Ascending aorta (tissue), 2 donors: Measurements from ENCODE around the gene ERCC6L2. TPM values are rescaled to one million over a fixed set of nuclear protein-coding genes. Genes with fewer than 3 reads are reported as not detected.

Experiments used
- DNase-seq, 2 donors: peaks; one replicate each; pipeline ENCODE4 v3.0.0-alpha.2; 2019; ENCODE audit warnings: low spot score in 2 of 2
- H3K27ac ChIP-seq, 2 donors: fragments of 200-600 bp; sonication (generic); one replicate each; pipeline ENCODE4 v1.5.1; 2016 to 2017; ENCODE audit warnings: mild to moderate bottlenecking in 1 of 2
- H3K27me3 ChIP-seq: fragments of 200-600 bp; sonication (generic); one replicate; pipeline ENCODE4 v1.5.1; 2017
- H3K36me3 ChIP-seq, 2 donors: fragments of 200-600 bp; sonication (generic); one replicate each; pipeline ENCODE4 v1.5.1; 2016
- H3K4me1 ChIP-seq, 2 donors: fragments of 200-600 bp; sonication (generic); one replicate each; pipeline ENCODE4 v1.5.1; 2016 to 2017; ENCODE audit warnings: mild to moderate bottlenecking in 1 of 2
- H3K4me3 ChIP-seq, 2 donors: fragments of 200-600 bp; sonication (generic); one replicate each; pipeline ENCODE4 v1.5.1; 2016 to 2017; ENCODE audit warnings: mild to moderate bottlenecking in 1 of 2
- H3K9me3 ChIP-seq, 2 donors: fragments of 200-600 bp; sonication (generic); one replicate each; pipeline ENCODE4 v1.5.1; 2016
- intact Hi-C: fragments of 100-400 bp; cut with DNase I; formaldehyde crosslinking; loops from one replicate; pipeline ENCODE4 v1.15.1; 2023
- total RNA-seq: library from RNA; depleted of rRNA; stranded (reverse); fragments of >200 nt; gene quantifications from one replicate; pipeline ENCODE4 v1.1.0, GENCODE V29; 2016
- TF ChIP-seq, protein P1 (sequence below), 3 experiments: fragments of 200-600 bp in 2 of 3; fragments of 450-650 bp in 1 of 3; sonication (generic) in 2 of 3; IDR thresholded peaks; one replicate each; pipeline ENCODE4 v1.5.1; 2016 to 2019; ENCODE audit warnings: antibody characterized with exemption in 3 of 3, mild to moderate bottlenecking in 1 of 3, moderate library complexity in 1 of 3

The ERCC6L2 gene
- total RNA-seq, 1 donor from 2014 or later, result 22.9 TPM

DNA sequence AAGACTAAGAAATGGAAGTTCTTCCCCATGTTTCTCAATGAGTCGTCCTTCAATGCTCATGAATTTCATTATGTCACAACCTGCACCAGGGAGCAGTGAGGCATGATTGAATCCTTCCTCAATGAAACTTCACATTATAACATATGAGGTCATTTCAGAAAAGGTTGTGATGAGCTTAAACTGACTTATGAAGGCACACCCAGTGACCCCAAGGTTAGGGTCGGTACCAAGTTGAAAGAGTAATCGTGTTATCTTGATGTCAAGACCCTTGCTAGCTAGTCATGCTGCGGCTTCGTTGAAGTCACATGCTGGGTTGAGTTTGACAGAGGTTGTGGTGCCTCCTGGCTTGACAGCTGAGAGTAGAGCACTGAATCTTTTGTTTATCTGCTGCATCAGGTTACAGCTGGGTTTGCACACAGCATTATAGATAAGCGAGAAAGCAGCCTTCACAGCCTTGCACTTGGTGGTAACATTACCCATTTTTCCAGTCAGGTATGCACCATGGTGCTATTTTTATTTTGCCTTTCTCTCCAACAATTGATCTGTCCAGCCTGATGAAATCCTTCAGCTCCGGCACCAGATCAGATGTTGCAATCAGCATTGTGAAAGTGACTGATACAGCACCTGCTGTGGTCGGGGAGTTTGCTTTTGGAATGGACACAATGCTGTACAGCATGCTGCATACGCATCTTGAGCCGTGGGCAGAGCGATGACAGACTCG is 133.2 kb downstream of the ERCC6L2 start:
- Histone ChIP-seq H3K9me3 (no peaks in the 10 kb centered on the region), H3K36me3 (peaks cover 3 to 24% of the 10 kb centered on the region in 2 donors), H3K4me1 (no peaks in the 10 kb centered on the region), H3K4me3 (no peak overlapping the region), H3K27me3 (no peaks in the 10 kb centered on the region), H3K27ac (no peak overlapping the region)
- TF ChIP-seq, protein P1, sequence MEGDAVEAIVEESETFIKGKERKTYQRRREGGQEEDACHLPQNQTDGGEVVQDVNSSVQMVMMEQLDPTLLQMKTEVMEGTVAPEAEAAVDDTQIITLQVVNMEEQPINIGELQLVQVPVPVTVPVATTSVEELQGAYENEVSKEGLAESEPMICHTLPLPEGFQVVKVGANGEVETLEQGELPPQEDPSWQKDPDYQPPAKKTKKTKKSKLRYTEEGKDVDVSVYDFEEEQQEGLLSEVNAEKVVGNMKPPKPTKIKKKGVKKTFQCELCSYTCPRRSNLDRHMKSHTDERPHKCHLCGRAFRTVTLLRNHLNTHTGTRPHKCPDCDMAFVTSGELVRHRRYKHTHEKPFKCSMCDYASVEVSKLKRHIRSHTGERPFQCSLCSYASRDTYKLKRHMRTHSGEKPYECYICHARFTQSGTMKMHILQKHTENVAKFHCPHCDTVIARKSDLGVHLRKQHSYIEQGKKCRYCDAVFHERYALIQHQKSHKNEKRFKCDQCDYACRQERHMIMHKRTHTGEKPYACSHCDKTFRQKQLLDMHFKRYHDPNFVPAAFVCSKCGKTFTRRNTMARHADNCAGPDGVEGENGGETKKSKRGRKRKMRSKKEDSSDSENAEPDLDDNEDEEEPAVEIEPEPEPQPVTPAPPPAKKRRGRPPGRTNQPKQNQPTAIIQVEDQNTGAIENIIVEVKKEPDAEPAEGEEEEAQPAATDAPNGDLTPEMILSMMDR (IDR thresholded peaks at IDR 0.05), result no peak
- intact Hi-C loops, result no loop called here
- no peak for DNase-seq

DNA sequence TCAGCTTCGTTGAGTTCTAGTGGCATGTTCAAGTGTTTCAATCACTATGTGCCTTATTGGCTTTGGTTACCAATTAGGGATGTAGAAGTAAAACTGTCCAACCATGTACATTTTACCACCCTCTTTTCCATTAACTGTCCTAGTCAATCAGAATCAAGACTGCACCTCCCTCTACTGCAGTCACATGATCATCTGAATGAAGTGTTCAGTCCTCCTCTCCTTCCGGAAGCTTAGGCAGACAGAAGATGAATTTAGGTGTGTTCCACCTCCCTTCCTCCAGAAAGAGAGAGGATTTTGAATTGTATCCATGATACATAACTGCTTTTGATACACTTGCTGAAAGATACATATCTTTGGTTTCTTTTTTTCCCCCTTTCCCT is 133.7 kb downstream of the ERCC6L2 start:
- Histone ChIP-seq H3K9me3 (no peaks in the 10 kb centered on the region), H3K4me1 (no peaks in the 10 kb centered on the region), H3K36me3 (peaks cover 3 to 24% of the 10 kb centered on the region in 2 donors), H3K27me3 (no peaks in the 10 kb centered on the region), H3K4me3 (no peak overlapping the region), H3K27ac (no peak overlapping the region)
- intact Hi-C loops, result no loop called here
- TF ChIP-seq, protein P1 (IDR thresholded peaks at IDR 0.05), result no peak
- no peak for DNase-seq

DNA sequence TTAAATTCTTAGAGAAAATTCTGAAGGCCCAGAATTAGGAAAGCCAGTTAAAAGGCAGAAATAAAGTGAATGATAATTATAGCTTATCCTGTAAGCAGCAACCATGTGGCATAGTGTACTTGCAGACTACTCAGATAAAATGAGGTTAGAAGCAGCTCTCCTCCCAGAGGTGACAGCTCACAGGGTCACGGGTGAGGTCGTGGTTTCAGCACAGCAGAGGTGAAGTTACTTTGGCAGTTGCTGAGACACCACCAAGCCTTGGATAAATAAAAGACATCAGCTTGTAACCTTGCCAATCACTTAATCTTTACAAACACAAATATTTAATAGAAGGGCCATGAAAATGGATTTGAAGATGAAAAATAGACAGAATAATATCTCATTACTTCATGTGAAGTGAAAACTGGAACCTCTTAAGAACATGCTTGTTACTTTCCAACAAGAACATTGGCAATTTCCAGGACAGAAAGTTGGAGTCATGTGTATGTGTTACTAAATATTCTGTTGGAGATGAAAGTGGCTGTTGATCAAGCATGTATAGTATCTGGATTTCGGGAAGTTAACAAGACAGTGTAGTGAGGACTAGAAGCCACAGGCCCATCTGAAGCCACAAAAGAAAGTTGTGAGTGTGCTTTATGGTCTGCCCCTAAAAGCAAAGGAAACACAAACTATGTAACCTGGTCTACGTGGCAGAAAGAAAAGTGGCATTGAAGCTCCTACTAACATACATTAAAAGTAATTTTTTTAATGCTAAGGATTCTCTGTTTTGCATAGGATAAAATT is 134.4 kb downstream of the ERCC6L2 start:
- no peak for DNase-seq
- no peak overlapping the region for H3K4me3 ChIP-seq
- intact Hi-C loops, result no loop called here
- no peaks in the 10 kb centered on the region for H3K27me3 ChIP-seq
- no peaks in the 10 kb centered on the region for H3K9me3 ChIP-seq
- H3K36me3 ChIP-seq, result peaks cover 3 to 17% of the 10 kb centered on the region in 2 donors
- TF ChIP-seq, protein P1 (IDR thresholded peaks at IDR 0.05), result no peak
- no peak overlapping the region for H3K27ac ChIP-seq
- H3K4me1 ChIP-seq, result no peaks in the 10 kb centered on the region

DNA sequence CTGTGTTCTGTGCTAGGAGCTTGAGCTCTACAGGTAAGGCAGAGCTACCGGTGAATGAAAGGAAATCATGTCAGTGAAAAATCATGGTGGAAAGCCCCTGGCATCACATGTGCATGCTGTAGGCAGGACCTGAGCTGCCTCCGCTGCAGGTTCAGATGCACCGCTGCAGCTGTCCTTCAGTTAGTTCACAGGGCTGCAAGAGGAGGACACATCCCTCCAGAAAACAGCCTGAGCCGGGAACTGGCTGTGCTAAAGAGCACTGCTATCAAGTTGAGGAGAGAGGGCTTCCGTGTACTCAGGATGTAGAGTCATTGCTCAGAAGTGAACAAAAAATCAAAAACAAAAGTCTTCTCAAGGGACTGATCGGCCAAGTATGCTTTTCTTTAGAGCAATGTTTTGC is 138.6 kb downstream of the ERCC6L2 start:
- TF ChIP-seq, protein P1 (IDR thresholded peaks at IDR 0.05), result no peak
- DNase-seq, result no peak
- Histone ChIP-seq H3K4me3 (no peak overlapping the region), H3K36me3 (peaks cover 4% of the 10 kb centered on the region in 2 donors), H3K27ac (no peak overlapping the region), H3K4me1 (no peaks in the 10 kb centered on the region), H3K9me3 (no peaks in the 10 kb centered on the region), H3K27me3 (no peaks in the 10 kb centered on the region)
- intact Hi-C loops, result no loop called here

DNA sequence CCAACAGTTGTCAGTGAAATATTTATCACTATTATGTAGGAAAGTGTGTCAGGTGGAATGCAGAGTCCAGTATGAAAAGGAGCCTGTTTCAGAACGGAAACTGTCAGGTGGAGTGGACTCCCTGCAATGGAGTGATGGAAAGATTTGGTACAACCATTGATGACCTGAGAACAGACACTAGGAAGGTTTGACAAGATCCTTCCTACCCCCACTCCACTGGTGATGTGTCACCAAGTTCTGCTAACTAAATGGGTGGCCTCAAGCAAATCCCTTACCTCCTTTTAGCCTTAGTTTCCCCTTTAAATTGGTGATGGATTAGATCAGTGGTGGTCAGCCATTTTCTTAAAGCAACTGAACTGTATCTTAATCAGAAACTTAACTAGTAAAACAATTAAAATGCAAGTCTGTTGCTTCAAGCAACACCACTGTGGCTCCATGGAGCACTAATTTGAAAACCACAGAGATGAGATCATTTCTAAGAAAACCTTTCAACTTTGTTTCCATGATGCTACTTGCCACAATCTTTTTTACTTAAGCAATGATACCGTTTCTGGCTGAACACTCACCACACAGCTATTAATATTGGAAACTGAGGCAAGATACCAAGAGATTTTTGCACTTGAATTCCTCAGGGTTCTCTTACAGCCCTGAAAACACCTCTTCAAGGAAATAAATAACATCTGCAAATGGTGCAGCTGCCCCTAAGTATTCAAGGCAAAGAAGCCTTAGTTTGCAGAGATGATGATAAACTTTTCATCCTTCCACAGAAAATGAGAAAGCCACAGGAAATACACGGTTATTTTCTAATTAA is 140.6 kb downstream of the ERCC6L2 start:
- TF ChIP-seq, protein P1 (IDR thresholded peaks at IDR 0.05), result no peak
- Histone ChIP-seq H3K4me1 (peaks cover 0 to 6% of the 10 kb centered on the region in 2 donors), H3K27me3 (peaks cover under 1% of the 10 kb centered on the region), H3K36me3 (peaks cover 0 to 4% of the 10 kb centered on the region in 2 donors), H3K4me3 (no peak overlapping the region), H3K27ac (no peak overlapping the region), H3K9me3 (no peaks in the 10 kb centered on the region)
- no peak for DNase-seq
- intact Hi-C loops, result no loop called here
